Measurements from ENCODE around the gene NPY4R.
"Not testable (repeated sequence)": the region's sequence is repeated elsewhere in the genome, so short reads cannot be mapped to it uniquely, and the experiment has no call there.

NPY4R gene

GRCh38 chr10:46473758-46474157 is 8.0 kb upstream of the NPY4R start:
- not testable (repeated sequence) for DNase-seq (ENCODE audit: low read depth); H3K4me3 ChIP-seq (replicated peaks; ENCODE audit: low read depth, low read length)

GRCh38 chr10:46470134-46470533 is 4.4 kb upstream of the NPY4R start:
- not testable (repeated sequence) for DNase-seq (ENCODE audit: low read depth); H3K4me3 ChIP-seq (replicated peaks; ENCODE audit: low read depth, low read length)

- TF ChIP-seq CTCF (IDR thresholded peaks at IDR 0.05; ENCODE audit: low read length, missing control alignments) = peak; percentile 16
- not testable (repeated sequence) for DNase-seq (ENCODE audit: low read depth); H3K4me3 ChIP-seq (replicated peaks; ENCODE audit: low read depth, low read length)
Observed at GRCh38 chr10:46468119-46468809, 2.5 kb upstream of the NPY4R start.

GRCh38 chr10:46463608-46464007 is 2.1 kb downstream of the NPY4R start:
- not testable (repeated sequence) for H3K4me3 ChIP-seq (replicated peaks; ENCODE audit: low read depth, low read length)
- DNase-seq (ENCODE audit: low read depth) = peak; percentile 3

- DNase-seq (ENCODE audit: low read depth); H3K4me3 ChIP-seq (replicated peaks; ENCODE audit: low read depth, low read length): not testable (repeated sequence)
Observed at GRCh38 chr10:46462276-46462675, 3.5 kb downstream of the NPY4R start.

GRCh38 chr10:46459579-46459978 is 6.2 kb downstream of the NPY4R start:
- not testable (repeated sequence) for DNase-seq (ENCODE audit: low read depth); H3K4me3 ChIP-seq (replicated peaks; ENCODE audit: low read depth, low read length)

- H3K4me3 ChIP-seq (replicated peaks; ENCODE audit: low read depth, low read length); DNase-seq (ENCODE audit: low read depth): not testable (repeated sequence)
Observed at GRCh38 chr10:46457071-46457470, 8.7 kb downstream of the NPY4R start.

- not testable (repeated sequence) for H3K4me3 ChIP-seq (replicated peaks; ENCODE audit: low read depth, low read length); DNase-seq (ENCODE audit: low read depth)
Observed at GRCh38 chr10:46455992-46456391, 9.8 kb downstream of the NPY4R start.

- DNase-seq (ENCODE audit: low read depth); H3K4me3 ChIP-seq (replicated peaks; ENCODE audit: low read depth, low read length): not testable (repeated sequence)
Observed at GRCh38 chr10:46451365-46451764, 14.4 kb downstream of the NPY4R start.

GRCh38 chr10:46450829-46451228 is 14.9 kb downstream of the NPY4R start:
- not testable (repeated sequence) for DNase-seq (ENCODE audit: low read depth); H3K4me3 ChIP-seq (replicated peaks; ENCODE audit: low read depth, low read length)

GRCh38 chr10:46447439-46447838 is 18.3 kb downstream of the NPY4R start:
- H3K4me3 ChIP-seq (replicated peaks; ENCODE audit: low read depth, low read length); DNase-seq (ENCODE audit: low read depth): not testable (repeated sequence)

- H3K4me3 ChIP-seq (replicated peaks; ENCODE audit: low read depth, low read length); DNase-seq (ENCODE audit: low read depth): not testable (repeated sequence)
Observed at GRCh38 chr10:46445389-46446122, 20.2 kb downstream of the NPY4R start.

- DNase-seq (ENCODE audit: low read depth); H3K4me3 ChIP-seq (replicated peaks; ENCODE audit: low read depth, low read length): not testable (repeated sequence)
Observed at GRCh38 chr10:46443422-46443821, 22.3 kb downstream of the NPY4R start.

- peak; percentile 58 for DNase-seq (ENCODE audit: low read depth)
- H3K4me3 ChIP-seq (replicated peaks; ENCODE audit: low read depth, low read length) = not testable (repeated sequence)
Observed at GRCh38 chr10:46442706-46443275, 23.0 kb downstream of the NPY4R start.

GRCh38 chr10:46441837-46442278 is 23.9 kb downstream of the NPY4R start:
- DNase-seq (ENCODE audit: low read depth) = peak; percentile 47
- H3K4me3 ChIP-seq (replicated peaks; ENCODE audit: low read depth, low read length) = not testable (repeated sequence)

- DNase-seq (ENCODE audit: low read depth); H3K4me3 ChIP-seq (replicated peaks; ENCODE audit: low read depth, low read length): not testable (repeated sequence)
Observed at GRCh38 chr10:46440942-46441341, 24.8 kb downstream of the NPY4R start.

- DNase-seq (ENCODE audit: low read depth); H3K4me3 ChIP-seq (replicated peaks; ENCODE audit: low read depth, low read length): not testable (repeated sequence)
Observed at GRCh38 chr10:46423550-46423949, 42.2 kb downstream of the NPY4R start.
